Activated CD4-positive, alpha-beta T cell treated with anti-CD3 and anti-CD28 coated beads for 24 hours (primary cell): Measurements from ENCODE around the gene KRT4.
"Not testable (repeated sequence)": the region's sequence is repeated elsewhere in the genome, so short reads cannot be mapped to it uniquely, and the experiment has no call there.

Experiments used
- DNase-seq, 2 donors: peaks; one replicate each; pipeline ENCODE4 v3.0.0-alpha.2; 2020; ENCODE audit warnings: low read depth in 2 of 2

Gene KRT4

DNA sequence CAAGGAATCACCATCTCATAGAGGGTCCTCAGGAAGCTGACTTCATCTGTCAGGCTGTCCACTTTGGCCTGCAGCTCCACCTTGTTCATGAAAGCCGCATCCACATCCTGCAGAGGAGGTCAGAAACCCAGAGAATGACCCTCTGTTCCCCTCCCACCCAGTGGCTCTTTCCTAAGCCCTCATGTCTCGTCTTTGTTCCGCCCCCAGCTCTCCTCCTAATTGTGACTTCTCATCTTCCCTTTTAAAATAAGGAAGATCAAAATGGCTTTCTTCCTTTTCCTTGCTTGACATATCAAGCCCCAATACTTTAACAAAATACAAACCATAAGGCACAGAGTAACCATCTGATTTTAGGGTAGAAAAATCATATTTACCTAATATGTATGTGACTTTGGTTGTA is 41.1 kb downstream of the KRT4 start:
- no peak for DNase-seq

DNA sequence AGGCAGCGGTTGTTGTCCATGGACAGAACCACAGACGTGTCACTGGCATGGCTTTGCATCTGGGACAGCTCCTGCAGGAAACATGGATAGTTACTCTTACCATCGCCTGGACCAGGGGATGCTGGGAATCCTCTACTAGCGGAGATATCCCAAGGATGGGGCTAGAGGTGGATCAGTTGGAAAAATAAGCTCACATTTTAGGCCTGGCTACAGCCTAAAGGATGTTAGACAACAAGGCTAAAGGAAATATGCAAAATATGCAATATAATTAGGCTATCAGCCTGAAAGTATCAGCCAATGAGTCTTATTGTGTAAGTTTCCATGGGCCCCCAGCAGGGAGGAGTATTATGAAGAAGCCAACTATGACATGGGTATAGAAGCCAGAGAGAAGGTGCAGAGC is 41.7 kb downstream of the KRT4 start:
- DNase-seq, result no peak

DNA sequence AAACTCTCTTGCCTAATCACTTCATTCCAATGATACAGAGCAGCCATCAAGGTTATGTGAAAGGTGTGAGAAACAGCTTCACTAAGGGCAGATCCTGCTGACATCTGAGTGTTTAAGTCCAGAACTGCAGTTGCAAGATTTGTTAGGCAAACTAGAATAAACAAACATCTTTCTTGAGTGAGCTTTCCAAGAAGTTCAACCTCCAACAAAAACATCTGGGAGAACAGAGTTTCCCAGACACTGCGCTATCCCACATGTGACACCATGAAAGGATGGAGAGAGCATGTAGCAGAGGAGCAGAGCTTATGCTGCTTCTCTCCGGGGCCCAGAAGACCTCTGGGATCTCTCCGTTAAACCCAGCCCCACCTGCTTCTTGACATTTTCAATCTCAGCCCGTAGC is 42.4 kb downstream of the KRT4 start:
- no peak for DNase-seq

DNA sequence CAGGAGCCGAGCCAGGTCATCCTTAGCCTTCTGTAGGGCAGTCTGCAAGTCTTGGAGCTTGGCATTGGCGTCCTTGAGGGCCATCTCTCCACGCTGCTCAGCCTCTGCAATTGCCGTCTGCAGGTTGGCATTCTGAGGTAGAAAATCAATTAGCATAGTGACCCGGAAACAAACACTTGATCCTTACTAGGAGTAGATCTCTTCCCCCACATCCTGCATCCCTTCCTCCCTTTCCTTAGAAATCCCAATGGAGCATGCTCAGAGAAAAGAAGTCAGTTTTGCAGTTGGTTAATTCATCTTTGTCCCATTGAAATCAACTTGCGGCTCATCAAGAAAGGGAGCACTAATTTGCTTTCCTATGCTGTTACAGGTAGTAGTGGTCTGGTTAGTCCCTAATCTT is 42.8 kb downstream of the KRT4 start:
- no peak for DNase-seq

DNA sequence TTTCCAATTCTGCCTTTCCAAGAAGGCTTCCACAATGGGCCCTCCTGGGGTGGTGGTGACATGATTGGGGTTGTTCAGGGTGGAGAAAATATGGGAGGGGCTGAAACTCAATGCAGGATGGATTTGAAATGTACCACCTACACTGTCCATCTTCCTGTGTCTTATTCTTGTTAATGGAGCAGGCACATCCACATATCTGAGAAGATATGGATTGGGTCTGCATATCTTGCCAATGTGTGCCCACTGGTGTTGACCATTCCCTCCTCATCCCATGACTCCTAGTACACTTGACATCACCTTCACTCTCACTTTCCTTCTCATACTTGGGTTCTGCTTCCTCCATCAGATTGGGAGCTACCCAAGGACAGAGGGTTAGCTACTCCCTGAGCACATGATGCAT is 44.0 kb downstream of the KRT4 start:
- DNase-seq, result no peak

DNA sequence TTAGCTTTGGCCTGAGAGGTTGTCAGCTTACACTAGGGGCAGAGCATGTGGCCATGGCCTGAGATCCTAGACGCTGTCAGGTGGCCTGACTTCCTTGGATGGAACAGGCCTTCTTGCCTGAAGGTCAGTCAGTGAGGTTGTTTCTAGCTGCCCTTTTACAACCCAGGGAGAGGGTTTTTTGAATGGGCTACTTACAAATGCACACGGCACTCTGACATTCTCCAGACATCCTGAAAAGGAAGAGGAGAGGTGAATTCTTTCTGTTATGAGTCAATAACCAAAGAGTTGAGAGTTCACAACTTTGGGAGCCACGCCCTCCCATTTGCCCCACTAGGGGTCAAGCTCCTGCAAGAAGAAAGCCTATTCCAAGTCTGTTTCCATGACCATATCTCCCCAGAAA is 44.6 kb downstream of the KRT4 start:
- DNase-seq, result no peak

DNA sequence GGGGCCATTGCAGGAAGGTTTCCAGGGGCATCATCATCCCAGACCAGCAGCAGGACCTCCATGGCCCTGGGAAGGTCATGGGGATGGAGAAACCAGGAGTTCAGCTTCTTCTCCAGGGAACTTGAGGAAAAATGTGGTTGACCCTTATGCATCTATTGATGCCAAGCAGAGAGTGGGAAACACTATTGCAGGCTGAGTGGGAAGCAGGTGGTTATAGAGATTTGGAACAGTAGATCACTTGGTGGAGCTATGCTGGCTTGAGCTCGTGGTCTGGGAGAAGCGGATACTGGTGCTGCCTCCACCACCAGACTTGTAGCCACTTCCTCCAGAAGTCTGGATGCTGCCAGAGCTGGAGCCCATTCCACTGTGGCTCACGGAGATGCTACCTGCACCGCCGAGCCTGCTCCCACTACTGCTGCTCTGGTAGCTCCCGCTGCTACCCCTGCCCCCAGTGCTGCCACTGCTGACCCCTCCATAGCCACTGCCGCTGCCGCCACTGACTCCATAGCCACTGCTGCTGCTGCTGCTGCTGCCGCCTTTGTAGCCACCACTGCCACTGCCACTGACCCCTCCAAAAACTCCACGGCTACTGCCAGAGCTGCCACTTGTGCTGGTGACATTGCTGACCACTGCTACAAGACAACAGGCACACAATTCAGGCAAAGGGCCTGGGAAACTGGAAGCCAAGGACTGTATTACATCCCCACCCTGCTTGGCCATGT is 45.3 kb downstream of the KRT4 start:
- DNase-seq, result no peak

DNA sequence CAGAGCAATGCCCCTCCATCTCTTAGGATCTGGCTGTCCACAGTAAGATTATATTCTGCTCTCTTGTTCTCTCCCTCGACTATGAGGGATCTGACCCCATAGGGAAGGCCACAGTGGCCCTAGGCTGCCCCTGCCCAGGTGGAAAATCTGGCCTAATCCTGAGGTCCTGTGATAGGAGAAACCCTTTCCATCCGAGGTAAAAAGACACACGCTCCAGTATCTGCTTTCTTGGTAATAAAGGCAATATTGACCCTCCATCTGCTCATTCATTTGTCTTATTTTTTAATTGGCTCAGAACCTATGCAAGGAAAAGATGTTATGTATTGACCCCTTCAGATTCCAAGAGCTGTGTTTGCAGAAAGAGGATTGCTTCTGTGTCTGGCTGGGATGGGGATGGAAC is 46.5 kb downstream of the KRT4 start:
- no peak for DNase-seq

DNA sequence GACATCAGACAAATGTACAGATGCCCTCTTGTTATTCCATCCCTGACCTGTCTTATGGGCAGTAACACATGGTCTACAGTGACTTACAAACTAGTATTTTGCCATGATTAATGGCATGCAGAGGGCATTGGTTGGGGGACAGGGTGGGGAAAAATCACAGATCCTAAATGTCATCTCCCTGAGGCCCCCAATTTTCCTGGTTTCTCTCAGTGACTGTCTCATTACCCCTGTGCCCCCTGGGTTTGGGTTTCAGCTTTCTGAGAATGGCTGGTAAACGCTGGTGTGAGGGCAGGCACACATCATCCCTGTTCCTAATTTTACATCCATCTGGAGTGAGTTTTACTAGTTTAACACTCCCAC is 46.9 kb downstream of the KRT4 start:
- no peak for DNase-seq

DNA sequence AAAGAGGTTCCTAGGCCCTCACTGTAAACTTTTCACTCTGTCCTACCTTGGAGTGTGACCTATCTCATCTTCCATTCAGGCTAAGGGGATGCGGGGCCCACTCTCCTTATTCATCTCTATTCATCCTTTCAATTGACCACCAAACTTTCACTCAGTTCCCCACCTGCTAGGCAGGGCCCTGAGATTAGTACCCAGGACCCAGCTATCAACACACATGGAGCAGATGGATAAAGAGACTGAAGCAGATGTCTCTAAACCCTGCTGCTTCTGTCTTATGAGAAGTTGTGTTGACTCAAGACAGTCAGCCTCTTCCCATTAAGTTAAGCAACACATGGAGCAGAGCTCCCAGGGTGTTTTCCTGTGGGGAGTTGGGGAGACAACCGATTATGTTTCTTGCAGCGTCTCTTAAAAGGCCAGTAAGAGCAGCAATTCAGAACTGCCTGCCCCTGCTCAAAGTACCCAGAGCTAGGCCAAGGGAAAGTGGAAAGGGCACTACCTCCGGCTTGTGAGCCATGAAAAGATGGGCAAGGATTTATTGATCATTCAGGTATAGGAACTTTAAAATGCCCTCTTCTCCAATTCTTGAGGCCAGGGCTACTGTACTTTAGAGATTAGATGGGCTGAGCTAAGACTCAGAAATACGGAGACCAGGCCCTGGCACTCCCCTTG is 47.4 kb downstream of the KRT4 start:
- DNase-seq, result no peak

DNA sequence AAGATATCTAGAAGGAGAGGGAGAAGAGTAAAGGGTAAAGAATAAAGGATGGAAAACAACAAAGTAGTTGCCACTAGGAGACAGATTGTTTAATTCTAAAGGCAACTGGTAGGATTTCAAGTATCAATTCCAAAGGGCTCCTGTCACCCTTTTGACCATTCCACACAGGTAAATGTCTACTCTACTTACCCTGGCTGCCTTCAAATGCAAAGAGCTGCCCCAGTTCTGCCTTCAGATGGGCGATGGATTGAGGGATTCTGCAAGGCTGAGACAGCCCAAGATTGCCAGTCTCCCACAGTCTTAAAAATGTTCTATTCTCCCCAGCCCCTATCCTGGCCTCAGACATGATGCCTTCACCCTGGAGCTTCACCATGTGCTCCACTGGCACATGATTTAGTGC is 48.2 kb downstream of the KRT4 start:
- no peak for DNase-seq

DNA sequence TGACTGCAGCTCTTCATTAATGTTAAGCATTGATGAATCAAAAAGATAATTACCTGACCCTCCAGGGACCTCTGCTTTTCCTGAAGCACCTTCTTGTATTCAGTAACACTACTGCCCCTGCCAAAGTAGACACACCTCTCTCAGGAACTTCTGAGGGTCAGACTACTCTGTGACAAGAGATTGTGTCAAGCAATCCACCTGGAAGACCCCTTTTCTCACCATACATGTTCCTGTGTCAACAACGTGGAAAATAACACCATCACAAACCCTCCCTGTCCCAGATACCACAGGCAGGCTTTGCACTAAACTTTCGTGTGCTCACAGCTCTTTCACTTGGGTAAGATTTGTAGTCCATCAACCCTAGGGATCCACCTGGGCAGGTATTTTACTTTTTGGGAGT is 49.9 kb downstream of the KRT4 start:
- no peak for DNase-seq

DNA sequence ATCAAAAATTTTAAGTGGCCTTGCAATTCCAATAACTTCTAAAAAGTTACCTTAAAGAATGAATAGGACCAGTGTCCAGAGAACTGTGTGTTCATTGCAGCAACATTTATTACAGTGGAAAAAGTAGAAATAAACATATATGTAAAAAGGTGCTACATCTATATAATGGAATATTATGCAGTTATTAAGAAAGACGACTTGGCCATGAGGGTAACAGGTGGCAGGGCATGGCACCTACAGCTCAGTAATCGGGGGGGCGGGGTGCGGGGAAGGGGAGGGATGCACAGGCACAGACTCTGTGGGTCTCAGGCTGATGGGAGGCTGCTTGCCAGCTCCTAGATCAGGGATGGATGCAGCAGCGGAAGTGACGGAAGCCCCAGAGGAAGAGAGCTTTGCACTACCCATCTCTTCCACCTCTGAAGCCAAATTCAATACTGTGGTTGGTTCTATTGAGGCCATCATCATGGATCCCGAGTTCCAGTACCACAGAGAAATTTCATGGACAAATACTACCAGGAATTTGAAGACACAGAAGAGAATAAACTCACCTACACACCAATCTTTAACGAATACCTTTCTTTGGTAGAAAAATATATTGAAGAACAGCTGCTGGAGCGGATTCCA is 50.8 kb downstream of the KRT4 start:
- DNase-seq, result no peak

DNA sequence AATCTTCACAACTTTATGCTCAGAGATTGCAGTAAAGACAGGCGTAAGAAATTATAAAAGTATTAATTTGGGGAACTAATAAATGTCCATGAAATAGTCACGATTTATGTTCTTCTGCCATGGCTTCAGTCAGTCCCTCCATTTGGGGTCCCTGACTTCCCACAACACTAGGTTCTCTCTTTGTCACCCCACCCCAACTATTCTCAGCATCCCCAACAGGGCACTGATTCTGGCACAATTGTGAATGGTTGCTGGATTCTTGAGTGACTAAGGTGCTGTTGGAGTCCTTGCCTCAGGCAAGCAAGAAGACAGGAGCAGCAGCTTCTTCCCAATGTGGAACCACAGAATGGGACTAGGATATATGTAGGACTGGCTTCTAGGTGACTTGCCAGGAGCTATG is 52.1 kb downstream of the KRT4 start:
- DNase-seq, result no peak

DNA sequence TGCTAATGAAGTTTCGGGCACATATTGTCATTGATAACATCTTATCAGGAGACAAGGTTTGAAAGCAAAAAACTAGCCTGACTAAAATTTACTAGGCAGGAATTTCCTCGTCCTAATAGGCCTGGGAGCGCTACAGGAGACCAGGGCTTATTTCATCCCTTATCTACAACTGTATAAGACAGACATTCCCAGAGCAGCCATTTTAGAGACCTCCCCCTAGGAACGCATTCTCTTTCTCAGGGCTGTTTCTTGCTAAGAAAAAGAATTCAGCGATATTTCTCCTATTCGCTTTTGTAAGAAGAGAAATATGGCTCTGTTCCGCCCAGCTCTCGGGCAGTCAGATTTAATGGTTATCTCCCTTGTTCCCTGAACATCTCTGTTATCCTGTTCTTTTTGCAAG is 52.7 kb downstream of the KRT4 start:
- DNase-seq, result not testable (repeated sequence)

DNA sequence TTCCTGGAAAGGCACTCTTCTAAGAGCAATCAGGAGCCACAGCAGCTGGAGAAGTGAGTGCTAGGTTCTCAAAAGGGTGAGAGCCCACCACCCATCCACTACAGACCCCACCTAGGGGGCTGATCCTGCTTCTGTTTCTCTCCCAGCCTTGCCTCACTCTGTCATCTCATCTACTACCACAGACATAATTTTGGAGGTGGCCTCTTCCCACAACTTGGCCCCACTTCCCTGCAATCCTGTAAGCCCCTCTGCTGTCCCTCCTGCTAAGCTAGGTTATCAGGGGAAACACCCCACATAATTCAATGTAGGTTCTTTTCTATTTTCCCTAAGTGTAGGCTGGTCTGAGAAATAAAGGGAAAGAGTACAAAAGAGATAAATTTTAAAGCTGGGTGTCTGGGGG is 53.3 kb downstream of the KRT4 start:
- no peak for DNase-seq

DNA sequence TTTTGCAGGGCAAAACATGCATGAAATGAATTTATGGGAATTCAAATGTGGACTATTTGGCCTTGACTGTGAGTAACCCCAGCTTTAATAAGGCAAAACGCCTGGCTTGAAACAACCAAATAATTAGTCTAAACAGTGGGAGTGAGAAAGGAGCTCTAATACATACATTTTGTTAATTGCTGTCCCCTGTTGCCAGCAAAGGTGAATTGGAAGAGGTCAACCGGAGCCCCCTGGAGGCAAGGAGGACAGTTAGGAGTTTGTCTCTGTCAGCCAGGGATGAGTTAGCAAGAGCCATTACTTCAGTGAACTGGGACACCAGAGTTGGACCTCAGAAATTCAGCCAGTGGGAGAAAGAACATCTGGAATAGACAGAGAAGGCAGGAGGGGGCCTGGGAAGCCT is 54.2 kb downstream of the KRT4 start:
- no peak for DNase-seq

DNA sequence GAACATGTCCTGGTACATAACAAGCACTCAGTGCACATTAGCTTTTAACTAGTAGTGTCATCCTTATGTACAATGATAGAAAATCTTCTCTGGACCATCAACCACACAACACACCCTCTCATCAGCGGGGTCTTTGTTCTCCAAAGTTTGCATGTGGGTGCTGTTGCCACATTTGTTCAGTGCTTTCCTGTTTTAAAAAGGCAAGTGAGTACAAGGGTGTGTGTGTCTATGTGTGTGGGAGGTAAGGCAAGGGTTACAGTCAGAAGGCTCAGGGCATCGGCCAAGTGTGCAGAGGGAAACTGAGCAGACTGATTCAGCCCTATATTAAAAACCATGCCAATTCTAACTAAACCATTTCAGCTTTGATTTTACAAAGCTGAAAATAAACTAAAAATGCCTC is 54.7 kb downstream of the KRT4 start:
- DNase-seq, result no peak

DNA sequence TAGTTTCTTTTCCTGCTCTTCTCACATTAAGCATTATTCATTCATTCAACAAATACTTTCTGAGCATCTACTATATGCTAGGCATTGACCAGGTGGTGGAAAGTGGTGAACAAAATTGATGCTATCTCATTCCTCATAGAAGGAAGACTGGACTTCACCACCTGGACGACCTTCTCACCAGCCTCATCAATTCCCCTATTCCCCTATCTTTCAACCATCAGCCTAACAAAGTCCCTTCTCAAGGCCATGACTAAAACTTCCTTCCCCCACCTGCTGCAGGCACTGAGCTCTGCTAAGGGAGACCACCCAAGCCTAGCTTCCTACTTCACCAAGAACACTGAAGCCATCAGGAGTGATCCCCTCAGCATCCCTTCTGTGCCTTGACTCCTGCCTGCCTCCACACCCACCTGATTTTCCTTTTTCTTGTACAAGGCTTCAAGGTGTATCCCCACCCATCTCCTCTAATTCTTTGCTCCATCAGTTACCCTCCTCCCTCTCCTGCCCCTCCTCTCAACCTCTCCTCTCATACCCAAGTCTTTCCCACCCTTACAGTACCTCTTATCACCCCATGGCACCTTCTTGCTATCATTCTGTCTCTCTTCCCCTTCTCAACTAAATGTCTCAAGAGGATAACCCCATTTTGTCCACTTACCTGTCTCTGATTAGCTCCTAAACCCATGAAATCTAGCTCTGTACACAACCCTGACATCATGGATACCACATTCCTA is 56.3 kb downstream of the KRT4 start:
- no peak for DNase-seq
